IMR-90 (cell line): ENCODE measurements around the gene CNOT10. TPM values are rescaled to one million over a fixed set of nuclear protein-coding genes. Genes with fewer than 3 reads are reported as not detected.

ENCODE experiments used
- ATAC-seq: fragments of 200-7000 bp; cut with Tn5 transposase; 2 replicates; pipeline ENCODE4 v1.9.1; 2020; ENCODE audit warnings: low read depth, mild to moderate bottlenecking, moderate library complexity
- BruUV-seq: library from RNA; stranded (reverse); fragments of 400-500 nt; replicated peaks from 2 replicates; lab custom pipeline; 2021; lab: Mats Ljungman, UMichigan
- CTCF ChIA-PET: fragments of 300-600 bp; formaldehyde crosslinking; extraction: SDS; loops from one replicate; lab custom pipeline; 2021; ENCODE audit warnings: antibody characterized with exemption; lab: Yijun Ruan, JAX
- POLR2A ChIA-PET: fragments of 300-600 bp; sonication (Branson Sonifier 250); formaldehyde crosslinking; loops from one replicate; lab custom pipeline; 2022; ENCODE audit warnings: antibody characterized with exemption; ENCODE audit not compliant: unreplicated experiment; lab: Charles Lee
- DNase-seq: peaks from one replicate; pipeline ENCODE4 v3.0.0; 2013
- H2AFZ ChIP-seq: replicated peaks from 2 replicates; pipeline ENCODE3; 2013; ENCODE audit warnings: low read length, mild to moderate bottlenecking; ENCODE audit not compliant: poor library complexity
- H2AK5ac ChIP-seq: 2 replicates; pipeline ENCODE4 v1.6.1; 2013; ENCODE audit warnings: low read depth, low read length, inconsistent platforms
- H2AK9ac ChIP-seq: replicated peaks from 2 replicates; pipeline ENCODE3; 2013; ENCODE audit warnings: mild to moderate bottlenecking, low read depth, low read length, moderate library complexity; ENCODE audit not compliant: poor library complexity
- H2BK120ac ChIP-seq: 2 replicates; pipeline ENCODE4 v1.6.1; 2013; ENCODE audit warnings: low read depth, low read length, inconsistent platforms
- H2BK15ac ChIP-seq: 3 replicates; pipeline ENCODE4 v1.6.1; 2013; ENCODE audit warnings: low read depth, low read length, inconsistent platforms
- H2BK20ac ChIP-seq: 2 replicates; pipeline ENCODE4 v1.6.1; 2013; ENCODE audit warnings: low read depth, mild to moderate bottlenecking, inconsistent platforms, low read length, moderate library complexity
- H2BK5ac ChIP-seq: 2 replicates; pipeline ENCODE4 v1.6.1; 2013; ENCODE audit warnings: mild to moderate bottlenecking, low read depth, low read length, inconsistent platforms; ENCODE audit not compliant: poor library complexity, severe bottlenecking
- H3K14ac ChIP-seq: replicated peaks from 2 replicates; pipeline ENCODE4 v1.6.1; 2013; ENCODE audit warnings: low read depth, low read length, inconsistent platforms
- H3K18ac ChIP-seq: 2 replicates; pipeline ENCODE4 v1.6.1; 2013; ENCODE audit warnings: low read depth, low read length, control low read depth
- H3K23ac ChIP-seq: 2 replicates; pipeline ENCODE4 v1.6.1; 2013; ENCODE audit warnings: low read depth, low read length, inconsistent platforms
- H3K27ac ChIP-seq: 2 replicates; pipeline ENCODE4 v1.5.1; 2013; ENCODE audit warnings: mild to moderate bottlenecking, control low read depth, low read length; ENCODE audit not compliant: insufficient read depth
- H3K27me3 ChIP-seq: 2 replicates; pipeline ENCODE4 v1.6.1; 2013; ENCODE audit warnings: low read length; ENCODE audit not compliant: control insufficient read depth, insufficient read depth
- H3K36me3 ChIP-seq: 2 replicates; pipeline ENCODE4 v1.6.1; 2013; ENCODE audit warnings: low read length, mixed read lengths; ENCODE audit not compliant: control insufficient read depth, insufficient read depth
- H3K4ac ChIP-seq: 2 replicates; pipeline ENCODE4 v1.6.1; 2013; ENCODE audit warnings: low read depth, low read length, inconsistent platforms
- H3K4me1 ChIP-seq: 2 replicates; pipeline ENCODE4 v1.6.1; 2013; ENCODE audit warnings: low read length, mixed read lengths; ENCODE audit not compliant: control insufficient read depth, insufficient read depth
- H3K4me2 ChIP-seq: 2 replicates; pipeline ENCODE4 v1.6.1; 2013; ENCODE audit warnings: low read depth, mild to moderate bottlenecking, control low read depth, low read length, moderate library complexity
- H3K4me3 ChIP-seq: 2 replicates; pipeline ENCODE4 v1.5.1; 2013; ENCODE audit warnings: low read depth, mild to moderate bottlenecking, control low read depth, low read length, moderate library complexity; ENCODE audit not compliant: insufficient read depth
- H3K56ac ChIP-seq: 2 replicates; pipeline ENCODE4 v1.6.1; 2013; ENCODE audit warnings: low read length, inconsistent platforms; ENCODE audit not compliant: insufficient read depth; ENCODE audit errors: extremely low read depth
- H3K79me1 ChIP-seq, 2 experiments: 2 replicates each; pipeline ENCODE4 v1.6.1; 2013; ENCODE audit warnings: low read length in 2 of 2, inconsistent platforms in 1 of 2, low read depth in 1 of 2
- H3K9ac ChIP-seq: 2 replicates; pipeline ENCODE4 v1.6.1; 2013; ENCODE audit warnings: low read depth, low read length, control low read depth
- H3K9me1 ChIP-seq: 2 replicates; pipeline ENCODE4 v1.6.1; 2013; ENCODE audit warnings: low read length, inconsistent platforms; ENCODE audit not compliant: insufficient read depth
- H3K9me3 ChIP-seq: 2 replicates; pipeline ENCODE4 v1.6.1; 2013; ENCODE audit warnings: low read length; ENCODE audit not compliant: control insufficient read depth, insufficient read depth
- H4K20me1 ChIP-seq: 2 replicates; pipeline ENCODE4 v1.6.1; 2013; ENCODE audit warnings: low read length, inconsistent platforms; ENCODE audit not compliant: insufficient read depth
- H4K5ac ChIP-seq: 2 replicates; pipeline ENCODE4 v1.6.1; 2013; ENCODE audit warnings: mild to moderate bottlenecking, low read depth, low read length, control low read depth
- H4K8ac ChIP-seq, 2 experiments: 2 replicates each; pipeline ENCODE4 v1.6.1; 2013; ENCODE audit warnings: low read depth in 2 of 2, low read length in 2 of 2, control low read depth in 1 of 2, inconsistent platforms in 1 of 2
- H4K91ac ChIP-seq: 2 replicates; pipeline ENCODE4 v1.6.1; 2013; ENCODE audit warnings: low read depth, low read length, inconsistent platforms; ENCODE audit not compliant: insufficient read depth
- CEBPB ChIP-seq: IDR thresholded peaks from 2 replicates; pipeline ENCODE4 v1.6.1; 2012; ENCODE audit warnings: low read depth, low read length, improper control_type of control experiment
- FOS ChIP-seq: fragments of 150-350 bp; IDR thresholded peaks from 2 replicates; pipeline ENCODE4 v1.6.1; 2016; ENCODE audit warnings: low read depth, low read length
- MAFK ChIP-seq: IDR thresholded peaks from 2 replicates; pipeline ENCODE4 v1.6.1; 2012; ENCODE audit warnings: low read depth, low read length, improper control_type of control experiment
- NFE2L2 ChIP-seq: fragments of 150-350 bp; IDR thresholded peaks from 2 replicates; pipeline ENCODE4 v1.6.1; 2016; ENCODE audit warnings: low read depth, mild to moderate bottlenecking, low read length
- RAD21 ChIP-seq: IDR thresholded peaks from 2 replicates; pipeline ENCODE4 v1.6.1; 2012; ENCODE audit warnings: low read length, improper control_type of control experiment
- WGBS, 2 experiments: methylation state at CpG; one replicate each; pipeline versions ENCODE4 v1.1.5 to v1.1.7; 2013; ENCODE audit warnings: missing lambda C conversion rate in 2 of 2; ENCODE audit not compliant: insufficient read length in 1 of 2; ENCODE audit errors: extremely low coverage in 2 of 2; 5-methylcytosine and 5-hydroxymethylcytosine counted together
- dilution Hi-C: fragments of 300-500 bp; cut with HindIII; formaldehyde crosslinking; loops from one replicate; pipeline ENCODE4 v1.14.3; 2018; ENCODE audit warnings: low sequenced_read_pairs; ENCODE audit not compliant: unreplicated experiment
- in situ Hi-C: fragments of 300-500 bp; cut with MboI; formaldehyde crosslinking; loops from 3 replicates; pipeline ENCODE4 v1.14.3; 2019; ENCODE audit warnings: low sequenced_read_pairs, inconsistent platforms, mixed read lengths
- intact Hi-C: fragments of 100-400 bp; cut with micrococcal nuclease; formaldehyde crosslinking; loops from 2 replicates; pipeline ENCODE4 v1.10.0; 2022
- polyA plus RNA-seq, 3 experiments: library from polyadenylated mRNA; depleted of rRNA; stranded (reverse); fragments of >200 nt; gene quantifications; 2 replicates each; pipeline ENCODE4 v1.2.3, GENCODE V29; 2012; ENCODE audit warnings: low replicate concordance in 1 of 3
- total RNA-seq: library from RNA; depleted of rRNA; stranded (reverse); fragments of >200 nt; gene quantifications from 2 replicates; pipeline ENCODE4 v1.2.3, GENCODE V29; 2012
- TF ChIP-seq, protein P1 (sequence below): conservative IDR thresholded peaks from 2 replicates; pipeline ENCODE4 v1.5.1; 2012; ENCODE audit warnings: mild to moderate bottlenecking, low read depth, low read length, improper control_type of control experiment

The CNOT10 gene
- total and polyA plus RNA-seq, 2 of the 4 experiments (the other 2 are of a cell fraction): 15.8 to 20.4 TPM

- no peak overlapping the region for H3K4me3 ChIP-seq
- intact Hi-C loops (no loop called here), in situ Hi-C loops (no loop called here), dilution Hi-C loops (no loop called here)
- peaks cover 0 to 3% of the 10 kb centered on the region in 2 experiments; a peak in 1 of 4 replicates for H3K79me1 ChIP-seq
- no CpG with 5 or more reads among the region's 5 CpGs for WGBS, 2 experiments
- no peak overlapping the region for H4K91ac ChIP-seq
- no peak overlapping the region for H2BK15ac ChIP-seq
- H3K4me2 ChIP-seq: no peak overlapping the region
- DNase-seq (no peak), ATAC-seq (no peak)
- H3K9me3 ChIP-seq: no peaks in the 10 kb centered on the region
- POLR2A ChIA-PET: no interaction called here
- H2AFZ ChIP-seq: no peak overlapping the region
- H2AK9ac ChIP-seq: no peak overlapping the region
- H3K9me1 ChIP-seq: no peaks in the 10 kb centered on the region
- no peak for TF ChIP-seq NFE2L2
- TF ChIP-seq, protein P1, sequence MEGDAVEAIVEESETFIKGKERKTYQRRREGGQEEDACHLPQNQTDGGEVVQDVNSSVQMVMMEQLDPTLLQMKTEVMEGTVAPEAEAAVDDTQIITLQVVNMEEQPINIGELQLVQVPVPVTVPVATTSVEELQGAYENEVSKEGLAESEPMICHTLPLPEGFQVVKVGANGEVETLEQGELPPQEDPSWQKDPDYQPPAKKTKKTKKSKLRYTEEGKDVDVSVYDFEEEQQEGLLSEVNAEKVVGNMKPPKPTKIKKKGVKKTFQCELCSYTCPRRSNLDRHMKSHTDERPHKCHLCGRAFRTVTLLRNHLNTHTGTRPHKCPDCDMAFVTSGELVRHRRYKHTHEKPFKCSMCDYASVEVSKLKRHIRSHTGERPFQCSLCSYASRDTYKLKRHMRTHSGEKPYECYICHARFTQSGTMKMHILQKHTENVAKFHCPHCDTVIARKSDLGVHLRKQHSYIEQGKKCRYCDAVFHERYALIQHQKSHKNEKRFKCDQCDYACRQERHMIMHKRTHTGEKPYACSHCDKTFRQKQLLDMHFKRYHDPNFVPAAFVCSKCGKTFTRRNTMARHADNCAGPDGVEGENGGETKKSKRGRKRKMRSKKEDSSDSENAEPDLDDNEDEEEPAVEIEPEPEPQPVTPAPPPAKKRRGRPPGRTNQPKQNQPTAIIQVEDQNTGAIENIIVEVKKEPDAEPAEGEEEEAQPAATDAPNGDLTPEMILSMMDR: no peak
- TF ChIP-seq RAD21: no peak
- TF ChIP-seq MAFK: no peak
- no peak for TF ChIP-seq FOS
- TF ChIP-seq CEBPB: no peak
- H2BK5ac ChIP-seq: no peak overlapping the region
- no peak overlapping the region for H3K9ac ChIP-seq
- H3K14ac ChIP-seq: no peak overlapping the region
- H3K4me1 ChIP-seq: no peaks in the 10 kb centered on the region
- CTCF ChIA-PET: no interaction called here
- no peak overlapping the region for H4K8ac ChIP-seq
- H3K23ac ChIP-seq: no peak overlapping the region
- no peak overlapping the region for H4K5ac ChIP-seq
- H3K18ac ChIP-seq: no peak overlapping the region
- H4K20me1 ChIP-seq: no peaks in the 10 kb centered on the region
- no peak overlapping the region for H2AK5ac ChIP-seq
- H3K36me3 ChIP-seq: peaks cover 11% of the 10 kb centered on the region
- BruUV-seq: no TSS peak
- H3K4ac ChIP-seq: no peak overlapping the region
- no peak overlapping the region for H3K56ac ChIP-seq
- no peak overlapping the region for H2BK120ac ChIP-seq
- no peak overlapping the region for H2BK20ac ChIP-seq
- no peak overlapping the region for H3K27ac ChIP-seq
- no peaks in the 10 kb centered on the region for H3K27me3 ChIP-seq
Measured at GRCh38 chr3:32719335-32719734, 34.3 kb downstream of the CNOT10 start.
